ENCODE data around the gene ATP5F1A.
"Not testable (repeated sequence)": the region's sequence is repeated elsewhere in the genome, so short reads cannot be mapped to it uniquely, and the experiment has no call there.

The ATP5F1A gene

GRCh38 chr18:46072959-46073358 is 25.1 kb downstream of the ATP5F1A start:
- no peak for DNase-seq

GRCh38 chr18:46072376-46072867 is 25.7 kb downstream of the ATP5F1A start:
- DNase-seq: no peak

GRCh38 chr18:46071653-46072375 is 26.3 kb downstream of the ATP5F1A start, which contains the start of gene PSTPIP2:
TSS of gene PSTPIP2 (minus strand) at chr18:46072260. CDS start at chr18:46072188, 72 bp downstream.
- DNase-seq: no peak

GRCh38 chr18:46070815-46071652 is 27.1 kb downstream of the ATP5F1A start:
- DNase-seq: no peak

- DNase-seq: no peak
These were observed 27.9 kb downstream of the ATP5F1A start for GRCh38 chr18:46070232-46070631.

GRCh38 chr18:46069524-46069923 is 28.6 kb downstream of the ATP5F1A start:
- DNase-seq: no peak

GRCh38 chr18:46068763-46069162 is 29.3 kb downstream of the ATP5F1A start:
- DNase-seq: no peak

GRCh38 chr18:46067438-46068007 is 30.6 kb downstream of the ATP5F1A start:
- DNase-seq: no peak

GRCh38 chr18:46062781-46063180 is 35.3 kb downstream of the ATP5F1A start:
- no peak for DNase-seq

- no peak for DNase-seq
These were observed 36.3 kb downstream of the ATP5F1A start for GRCh38 chr18:46061796-46062195.

GRCh38 chr18:46061387-46061786 is 36.7 kb downstream of the ATP5F1A start:
- DNase-seq: no peak

- DNase-seq: no peak
These were observed 37.7 kb downstream of the ATP5F1A start for GRCh38 chr18:46060359-46060841.

GRCh38 chr18:46055838-46056230 is 42.3 kb downstream of the ATP5F1A start:
- no peak for DNase-seq

- no peak for DNase-seq
These were observed 42.9 kb downstream of the ATP5F1A start for GRCh38 chr18:46054956-46055837.

- no peak for DNase-seq
These were observed 44.6 kb downstream of the ATP5F1A start for GRCh38 chr18:46053368-46054095.

- DNase-seq: no peak
These were observed 46.2 kb downstream of the ATP5F1A start for GRCh38 chr18:46051731-46052461.

GRCh38 chr18:46050268-46050667 is 47.8 kb downstream of the ATP5F1A start:
- no peak for DNase-seq

GRCh38 chr18:46048641-46049040 is 49.5 kb downstream of the ATP5F1A start:
- no peak for DNase-seq

- DNase-seq: not testable (repeated sequence)
These were observed 50.7 kb downstream of the ATP5F1A start for GRCh38 chr18:46047369-46047768.

GRCh38 chr18:46046688-46047087 is 51.4 kb downstream of the ATP5F1A start:
- no peak for DNase-seq

- no peak for DNase-seq
These were observed 52.0 kb downstream of the ATP5F1A start for GRCh38 chr18:46046126-46046525.
